Transverse colon (tissue), 4 donors: Measurements from ENCODE around the gene P3H3. TPM values are rescaled to one million over a fixed set of nuclear protein-coding genes. Genes with fewer than 3 reads are reported as not detected.

Source experiments
- DNase-seq: peaks from one replicate; pipeline ENCODE4 v3.0.0-alpha.2; 2019
- H3K27ac ChIP-seq, 4 donors: fragments of 200-600 bp; sonication (generic); 2 replicates each; pipeline ENCODE4 v1.5.1; 2016 to 2018; ENCODE audit warnings: inconsistent platforms in 4 of 4
- H3K27me3 ChIP-seq: fragments of 200-600 bp; sonication (generic); 2 replicates; pipeline ENCODE4 v1.5.1; 2017; ENCODE audit warnings: inconsistent platforms
- H3K36me3 ChIP-seq, 4 donors: fragments of 200-600 bp; sonication (generic); 2 replicates each; pipeline ENCODE4 v1.5.1; 2017 to 2019; ENCODE audit warnings: inconsistent platforms in 4 of 4
- H3K4me1 ChIP-seq, 4 donors: fragments of 200-600 bp; sonication (generic); 2 replicates each; pipeline ENCODE4 v1.5.1; 2017 to 2020; ENCODE audit warnings: inconsistent platforms in 4 of 4
- H3K4me3 ChIP-seq, 4 donors: fragments of 200-600 bp; sonication (generic); 1 replicate in 1 of 4; 2 replicates in 3 of 4; pipeline versions ENCODE4 v1.5.1 to v1.6.1; 2017 to 2019; ENCODE audit warnings: inconsistent platforms in 4 of 4
- H3K9me3 ChIP-seq, 2 donors: fragments of 200-600 bp; sonication (generic); 2 replicates each; pipeline ENCODE4 v1.5.1; 2017 to 2019; ENCODE audit warnings: inconsistent platforms in 2 of 2
- EP300 ChIP-seq: sonication (generic); formaldehyde crosslinking; IDR thresholded peaks from one replicate; pipeline ENCODE4 v1.6.1; 2017; ENCODE audit warnings: antibody characterized with exemption, low read depth
- POLR2A ChIP-seq: fragments of 450-650 bp; IDR thresholded peaks from one replicate; pipeline ENCODE4 v1.6.1; 2016; ENCODE audit warnings: antibody characterized with exemption, mild to moderate bottlenecking, moderate library complexity
- POLR2AphosphoS5 ChIP-seq, 3 donors: sonication (generic); formaldehyde crosslinking; IDR thresholded peaks; one replicate each; pipeline ENCODE4 v1.6.1; 2016; ENCODE audit warnings: antibody characterized with exemption in 3 of 3
- WGBS, 2 donors: methylation state at CpG; one replicate each; pipeline ENCODE4 v1.1.5; 2018; ENCODE audit warnings: low coverage in 1 of 2; 5-methylcytosine and 5-hydroxymethylcytosine counted together
- in situ Hi-C, 4 donors: fragments of 200-750 bp; cut with MboI; loops; one replicate each; pipeline versions ENCODE4 v1.15.0 to v1.15.1; 2017; ENCODE audit warnings: low sequenced_read_pairs in 3 of 4, low pct_ligation_motif_present in 1 of 4, low pct_unique_long_range_greater_than_20kb in 1 of 4
- intact Hi-C: fragments of 100-400 bp; cut with DNase I; formaldehyde crosslinking; loops from one replicate; pipeline ENCODE4 v1.15.1; 2023; ENCODE audit warnings: low total_unique reads
- total RNA-seq, 4 donors: library from RNA; depleted of rRNA; stranded (reverse); fragments of >200 nt; gene quantifications; one replicate each; pipeline ENCODE4 v1.1.0, GENCODE V29; 2016
- TF ChIP-seq, protein P1 (sequence below), 5 experiments: fragments of 200-600 bp in 3 of 5; fragments of 450-650 bp in 2 of 5; sonication (generic) in 3 of 5; IDR thresholded peaks; 1 replicate in 2 of 5; 2 replicates in 3 of 5; pipeline ENCODE4 v1.5.1; 2016 to 2017; ENCODE audit warnings: antibody characterized with exemption in 5 of 5, inconsistent platforms in 3 of 5, mild to moderate bottlenecking in 2 of 5, moderate library complexity in 1 of 5

P3H3 gene
- total RNA-seq, 4 donors from 2014 or later: 5.9 to 32.9 (median 14.4) TPM

GRCh38 chr12:6784296-6784695 lies 43.9 kb upstream of the P3H3 start:
- no peak overlapping the region for H3K27ac ChIP-seq
- WGBS, 2 donors: 75% methylated on average over 5 of the region's 5 CpGs; no CpG with 5 or more reads in 1 of the 2 donors
- H3K4me1 ChIP-seq: peaks cover 0 to 10% (median under 1%) of the 10 kb centered on the region in 4 donors
- intact Hi-C loops: loop anchor here (5.0 kb wide), 1 partner anchor 37 kb away; no protein-coding TSS in a partner anchor
- no peaks in the 10 kb centered on the region for H3K36me3 ChIP-seq
- H3K9me3 ChIP-seq: no peaks in the 10 kb centered on the region
- no peak overlapping the region for H3K4me3 ChIP-seq
- no peaks in the 10 kb centered on the region for H3K27me3 ChIP-seq
- DNase-seq: no peak
- TF ChIP-seq, protein P1, sequence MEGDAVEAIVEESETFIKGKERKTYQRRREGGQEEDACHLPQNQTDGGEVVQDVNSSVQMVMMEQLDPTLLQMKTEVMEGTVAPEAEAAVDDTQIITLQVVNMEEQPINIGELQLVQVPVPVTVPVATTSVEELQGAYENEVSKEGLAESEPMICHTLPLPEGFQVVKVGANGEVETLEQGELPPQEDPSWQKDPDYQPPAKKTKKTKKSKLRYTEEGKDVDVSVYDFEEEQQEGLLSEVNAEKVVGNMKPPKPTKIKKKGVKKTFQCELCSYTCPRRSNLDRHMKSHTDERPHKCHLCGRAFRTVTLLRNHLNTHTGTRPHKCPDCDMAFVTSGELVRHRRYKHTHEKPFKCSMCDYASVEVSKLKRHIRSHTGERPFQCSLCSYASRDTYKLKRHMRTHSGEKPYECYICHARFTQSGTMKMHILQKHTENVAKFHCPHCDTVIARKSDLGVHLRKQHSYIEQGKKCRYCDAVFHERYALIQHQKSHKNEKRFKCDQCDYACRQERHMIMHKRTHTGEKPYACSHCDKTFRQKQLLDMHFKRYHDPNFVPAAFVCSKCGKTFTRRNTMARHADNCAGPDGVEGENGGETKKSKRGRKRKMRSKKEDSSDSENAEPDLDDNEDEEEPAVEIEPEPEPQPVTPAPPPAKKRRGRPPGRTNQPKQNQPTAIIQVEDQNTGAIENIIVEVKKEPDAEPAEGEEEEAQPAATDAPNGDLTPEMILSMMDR (IDR thresholded peaks at IDR 0.05): no peak
- TF ChIP-seq EP300 (no peak), POLR2A (no peak), POLR2AphosphoS5 (IDR thresholded peaks at IDR 0.05) (no peak)
- in situ Hi-C loops: no loop called here

DNA sequence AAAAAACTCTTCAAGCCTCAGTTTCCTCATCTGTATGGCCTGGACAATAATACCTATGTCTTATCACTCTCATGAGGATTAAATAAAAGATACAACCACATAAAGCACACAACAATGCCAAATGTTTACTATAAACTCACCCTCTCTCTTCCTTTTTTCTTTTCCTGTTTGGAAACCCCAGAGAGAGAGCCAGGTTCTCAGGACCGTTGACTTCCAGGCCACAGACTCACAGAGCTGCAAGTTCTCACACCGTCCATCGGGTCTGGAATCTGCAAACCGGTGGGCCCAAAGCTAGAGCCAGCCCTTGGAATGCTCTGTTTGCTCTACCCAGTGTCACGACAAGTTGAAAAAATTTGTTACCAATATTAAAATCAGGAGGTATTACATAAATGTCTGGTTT lies 43.4 kb upstream of the P3H3 start:
- no peaks in the 10 kb centered on the region for H3K36me3 ChIP-seq
- in situ Hi-C loops (no loop called here), intact Hi-C loops (loop anchor here (5.0 kb wide), 1 partner anchor 37 kb away; no protein-coding TSS in a partner anchor)
- no peak for DNase-seq
- no peak overlapping the region for H3K4me3 ChIP-seq
- no peak overlapping the region for H3K27ac ChIP-seq
- peaks cover 0 to 6% (median 0%) of the 10 kb centered on the region in 4 donors for H3K4me1 ChIP-seq
- H3K9me3 ChIP-seq: no peaks in the 10 kb centered on the region
- no peaks in the 10 kb centered on the region for H3K27me3 ChIP-seq
- TF ChIP-seq EP300: no peak
- TF ChIP-seq, protein P1 (IDR thresholded peaks at IDR 0.05): no peak
- no peak for TF ChIP-seq POLR2A
- no peak for TF ChIP-seq POLR2AphosphoS5 (IDR thresholded peaks at IDR 0.05)
- 40 to 71% methylated on average over 1 to 5 of the region's 5 CpGs for WGBS, 2 donors

GRCh38 chr12:6786416-6787094 lies 41.7 kb upstream of the P3H3 start:
- H3K9me3 ChIP-seq: no peaks in the 10 kb centered on the region
- DNase-seq: no peak
- 71 to 87% methylated on average over 1 to 9 of the region's 9 CpGs for WGBS, 2 donors
- H3K27ac ChIP-seq: peak overlapping the region in 1 of 4 donors; percentile 1
- TF ChIP-seq POLR2A: no peak
- no peak for TF ChIP-seq EP300
- TF ChIP-seq, protein P1 (IDR thresholded peaks at IDR 0.05): no peak
- no peak for TF ChIP-seq POLR2AphosphoS5 (IDR thresholded peaks at IDR 0.05)
- H3K27me3 ChIP-seq: no peaks in the 10 kb centered on the region
- in situ Hi-C loops: no loop called here
- no peaks in the 10 kb centered on the region for H3K36me3 ChIP-seq
- intact Hi-C loops: no loop called here
- H3K4me3 ChIP-seq: no peak overlapping the region
- H3K4me1 ChIP-seq: no peaks in the 10 kb centered on the region

- 92 to 98% methylated on average over 4 to 5 of the region's 5 CpGs for WGBS, 2 donors
- in situ Hi-C loops (no loop called here), intact Hi-C loops (no loop called here)
- no peaks in the 10 kb centered on the region for H3K9me3 ChIP-seq
- TF ChIP-seq POLR2A: no peak
- TF ChIP-seq EP300: no peak
- TF ChIP-seq, protein P1 (IDR thresholded peaks at IDR 0.05): no peak
- TF ChIP-seq POLR2AphosphoS5 (IDR thresholded peaks at IDR 0.05): no peak
- no peak overlapping the region for H3K4me3 ChIP-seq
- peaks cover 0 to 4% (median 0%) of the 10 kb centered on the region in 4 donors for H3K4me1 ChIP-seq
- no peaks in the 10 kb centered on the region for H3K36me3 ChIP-seq
- no peak overlapping the region for H3K27ac ChIP-seq
- H3K27me3 ChIP-seq: no peaks in the 10 kb centered on the region
- no peak for DNase-seq
Measured at GRCh38 chr12:6787309-6787708, 40.9 kb upstream of the P3H3 start.
